Stimulated activated CD8-positive, alpha-beta memory T cell treated with anti-CD3 and anti-CD28 coated beads, Interleukin-2, amount 100 ng/mL, for 48 hours (primary cell): ENCODE measurements around the gene ZNF816.
"Not testable (repeated sequence)": the region's sequence is repeated elsewhere in the genome, so short reads cannot be mapped to it uniquely, and the experiment has no call there.

Source experiments
- DNase-seq, 2 donors: peaks; one replicate each; pipeline ENCODE4 v3.0.0-alpha.2; 2020; ENCODE audit warnings: low read depth in 2 of 2

The ZNF816 gene

DNA sequence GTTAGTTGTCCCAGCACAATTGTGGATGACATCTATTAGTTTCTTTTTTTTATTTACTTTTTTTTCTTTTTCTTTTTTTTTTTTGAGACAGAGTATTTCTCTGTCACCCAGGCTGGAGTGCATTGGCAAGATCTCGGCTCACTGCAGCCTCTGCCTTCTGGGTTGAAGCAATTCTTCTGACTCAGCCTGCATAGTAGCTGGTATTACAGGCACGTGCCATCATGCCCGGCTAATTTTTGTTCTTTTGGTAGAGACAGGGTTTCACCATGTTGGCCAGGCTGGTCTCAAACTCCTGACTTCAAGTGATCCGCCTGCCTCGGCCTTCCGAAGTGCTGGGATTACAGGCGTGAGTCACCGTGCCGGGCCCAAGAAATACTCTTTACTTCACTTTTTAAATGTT is 38.0 kb downstream of the ZNF816 start:
- not testable (repeated sequence) for DNase-seq

DNA sequence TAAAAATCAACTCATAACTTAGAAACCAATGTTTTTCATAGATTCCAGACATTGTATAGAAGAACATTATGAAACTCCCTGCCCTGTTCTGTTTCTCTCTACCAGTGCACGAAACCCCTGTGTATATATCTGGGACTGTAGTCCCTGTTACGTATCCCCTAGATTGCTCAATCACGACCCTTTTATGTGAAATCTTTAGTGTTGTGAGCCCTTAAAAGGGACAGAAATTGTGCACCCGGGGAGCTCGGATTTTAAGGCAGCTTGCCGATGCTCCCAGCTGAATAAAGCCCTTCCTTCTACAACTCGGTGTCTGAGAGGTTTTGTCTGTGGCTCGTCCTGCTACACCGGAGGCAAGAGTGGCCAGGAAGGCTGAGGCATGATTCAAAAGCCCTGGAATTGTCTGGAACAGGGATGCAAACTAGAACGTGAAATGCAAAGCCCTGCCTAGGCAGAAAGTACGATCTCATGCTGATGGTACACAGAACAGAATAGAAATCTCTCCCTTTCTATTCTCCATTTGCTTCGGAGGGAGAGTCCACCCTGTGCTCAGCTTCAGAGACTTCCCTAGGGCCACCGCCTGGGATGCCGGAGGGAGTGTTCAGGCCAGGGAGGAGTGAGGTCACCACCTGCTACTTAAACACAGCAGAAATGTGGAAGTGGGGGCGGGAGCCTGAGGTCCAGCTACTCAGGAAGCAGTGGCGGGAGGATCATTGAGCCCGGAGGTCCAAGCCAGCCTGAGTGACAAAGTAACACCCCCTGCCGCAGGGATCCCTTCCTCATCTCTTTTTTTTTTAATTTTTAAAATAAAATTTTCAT is 38.7 kb downstream of the ZNF816 start:
- DNase-seq: no peak

DNA sequence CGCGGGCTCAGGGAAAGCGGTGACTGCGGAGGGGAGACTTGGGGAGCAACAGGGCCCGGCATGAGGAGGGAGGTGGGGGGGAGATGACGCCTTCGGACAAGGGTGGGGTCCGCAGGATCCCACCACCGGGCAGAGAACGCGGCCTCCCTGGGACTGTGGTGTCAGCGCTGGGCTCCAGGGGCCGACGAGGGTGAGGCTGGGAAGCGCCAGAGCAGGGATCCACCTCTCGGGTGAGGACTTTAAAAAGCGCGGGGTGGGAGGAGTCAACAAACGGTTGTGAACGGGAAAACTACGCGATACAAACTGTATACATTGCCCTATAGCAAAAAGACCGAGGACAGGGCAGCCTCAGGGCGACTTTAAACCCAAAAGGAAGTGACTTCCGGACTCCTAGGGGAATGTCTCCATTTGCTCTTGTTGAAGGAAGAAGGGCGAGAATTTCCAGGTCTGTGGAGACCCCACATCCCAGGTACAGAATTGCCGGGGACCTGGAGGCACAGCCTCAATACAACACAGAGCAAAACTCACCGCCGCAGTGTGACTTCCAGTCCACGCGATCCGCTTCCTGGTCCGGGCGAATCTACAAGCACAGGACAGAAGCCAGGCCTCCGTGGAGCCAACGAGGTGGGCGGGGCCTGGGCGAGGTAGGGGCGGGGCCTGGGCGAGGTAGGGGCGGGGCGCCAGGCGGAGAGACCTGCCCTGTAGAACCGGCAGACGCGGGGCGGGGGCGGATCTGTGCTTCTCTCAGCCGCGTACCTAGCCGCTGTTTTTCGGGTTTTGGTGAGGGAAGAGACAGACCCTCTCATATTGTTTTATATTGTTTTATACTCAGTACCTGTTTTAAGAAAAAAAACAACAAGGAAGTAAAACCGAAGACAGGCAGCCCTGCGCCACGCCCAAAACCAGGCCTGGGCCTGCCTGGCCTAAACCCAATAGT is 39.6 kb downstream of the ZNF816 start, which contains the start of gene ZNF888:
Gene ZNF888, minus strand, starts transcription at position 588 of the 937 bp plus-strand sequence. CDS start 5,555 bp downstream, outside the sequence.
- peak; percentile 68 to 79 for DNase-seq

DNA sequence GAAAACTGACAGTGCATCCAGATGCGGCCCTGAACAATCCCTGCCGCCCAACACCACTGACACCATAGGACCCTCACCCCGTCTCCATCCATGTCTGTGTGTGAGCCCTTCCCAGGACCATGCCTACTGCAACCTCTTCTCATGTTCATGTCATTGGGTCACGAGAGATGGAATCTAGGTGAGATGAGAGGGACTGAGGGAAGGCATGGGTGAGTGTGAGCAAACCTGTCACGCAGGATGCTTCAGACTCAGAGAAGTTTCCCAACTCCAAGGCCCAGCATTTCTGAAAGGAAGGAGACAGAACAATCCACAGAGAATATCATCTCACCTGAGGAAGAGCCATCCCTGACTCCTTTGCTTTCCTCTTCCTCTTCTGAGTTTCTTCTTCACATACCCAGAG is 45.1 kb downstream of the ZNF816 start:
- no peak for DNase-seq

DNA sequence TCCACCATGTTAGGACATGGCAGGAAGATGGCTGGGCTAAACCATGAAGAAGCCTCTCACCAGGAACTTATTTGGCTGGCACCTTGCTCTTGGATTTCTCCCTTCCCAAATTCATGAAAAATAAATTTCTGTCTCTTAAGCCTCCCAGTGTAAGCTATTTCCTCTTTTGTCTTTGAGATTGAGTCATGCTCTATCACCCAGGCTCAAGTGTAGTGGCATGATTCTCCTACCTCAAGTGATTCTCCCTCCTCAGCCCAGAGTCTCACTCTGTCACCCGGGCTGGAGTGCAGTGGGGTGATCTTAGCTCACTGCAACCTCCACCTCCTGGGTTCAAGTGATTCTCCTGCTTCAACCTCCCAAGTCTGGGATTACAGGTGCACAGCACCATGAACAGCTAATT is 52.0 kb downstream of the ZNF816 start:
- no peak for DNase-seq

DNA sequence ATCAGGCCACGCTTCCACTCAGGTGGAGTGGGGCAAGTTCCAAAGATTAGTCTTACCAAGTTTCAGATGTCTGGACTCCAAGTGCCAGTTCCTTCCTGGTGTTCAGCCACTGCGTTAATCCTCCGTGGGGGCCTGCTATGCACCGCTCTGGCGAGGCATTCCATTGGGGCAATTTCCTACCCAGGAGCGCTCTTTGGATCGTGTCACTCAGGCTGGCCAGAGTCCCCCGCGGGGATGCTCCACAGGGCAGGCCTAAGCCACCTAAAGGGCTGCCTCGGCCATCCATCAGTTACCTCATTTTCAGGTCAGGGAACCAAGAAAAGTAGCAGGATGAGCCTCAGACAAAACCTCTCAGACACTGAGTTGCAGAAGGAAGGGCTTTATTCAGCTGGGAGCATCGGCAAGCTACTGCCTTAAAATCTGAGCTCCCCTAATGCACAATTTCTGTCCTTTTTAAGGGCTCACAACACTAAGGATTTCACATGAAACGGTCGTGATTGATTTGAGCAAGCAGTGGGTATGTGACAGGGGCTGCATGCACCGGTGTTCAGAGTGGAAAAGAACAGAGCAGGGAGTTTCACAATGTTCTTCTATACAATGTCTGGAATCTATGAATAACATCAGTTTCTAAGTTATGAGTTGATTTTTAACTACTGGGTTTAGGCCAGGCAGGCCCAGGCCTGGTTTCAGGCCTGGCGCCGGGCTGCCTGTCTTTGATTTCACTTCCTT is 58.5 kb downstream of the ZNF816 start:
- not testable (repeated sequence) for DNase-seq

DNA sequence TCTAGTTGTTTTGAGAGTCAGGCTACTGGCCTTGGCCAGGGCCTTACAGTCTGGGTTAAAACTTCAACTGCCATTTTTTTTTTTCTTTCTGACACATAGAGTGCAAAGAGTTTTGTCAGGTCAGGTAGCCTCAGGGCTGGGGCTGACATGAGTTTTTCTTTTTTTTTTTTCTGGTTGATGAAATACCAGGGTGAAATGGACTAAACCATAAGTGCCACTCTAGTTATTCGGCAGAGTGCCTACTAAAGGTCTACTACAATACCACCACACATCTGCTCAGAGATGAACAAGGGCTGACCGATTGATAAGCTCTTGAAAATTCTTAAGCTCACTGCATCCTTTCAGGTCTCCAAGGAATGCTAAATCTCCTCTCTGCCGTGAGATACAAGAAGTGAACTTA is 60.8 kb downstream of the ZNF816 start:
- DNase-seq: no peak
